HepG2 (cell line): ENCODE measurements around the gene CHRNB1. TPM values are rescaled to one million over a fixed set of nuclear protein-coding genes. Genes with fewer than 3 reads are reported as not detected.

Source experiments
- ATAC-seq: fragments of 200-7000 bp; cut with Tn5 transposase; 3 replicates; pipeline ENCODE4 v1.9.1; 2020; ENCODE audit warnings: mild to moderate bottlenecking, moderate library complexity
- BruUV-seq: library from RNA; stranded (reverse); fragments of 400-500 nt; replicated peaks from 2 replicates; lab custom pipeline; 2021; lab: Mats Ljungman, UMichigan
- CTCF ChIA-PET: fragments of 300-600 bp; formaldehyde crosslinking; extraction: SDS; loops from one replicate; lab custom pipeline; 2021; ENCODE audit warnings: low total read pairs, inconsistent platforms, low intra/inter-chr PET ratio; lab: Yijun Ruan, JAX
- POLR2A ChIA-PET: fragments of 350-600 bp; sonication (Branson Sonifier 250); formaldehyde crosslinking; loops from one replicate; lab custom pipeline; 2020; ENCODE audit warnings: antibody characterized with exemption, inconsistent platforms; lab: Yijun Ruan, JAX
- DNase-seq: peaks from one replicate; pipeline ENCODE4 v3.0.0-alpha.2; 2015; ENCODE audit warnings: low spot score
- FAIRE-seq: peaks from 3 replicates; lab custom pipeline; 2011; peaks lifted over from hg19 to GRCh38; lab: Jason Lieb, UNC
- H2AFZ ChIP-seq: one replicate; pipeline ENCODE4 v1.6.1; 2011; ENCODE audit warnings: low read length, inconsistent platforms
- H3K27ac ChIP-seq: fragments of 300-600 bp; 3 replicates; pipeline ENCODE4 v1.8.0; 2011; ENCODE audit warnings: mixed run types, mild to moderate bottlenecking, mixed read lengths, low read length, inconsistent platforms; ENCODE audit not compliant: insufficient read depth; ENCODE audit errors: extremely low read length
- H3K27me3 ChIP-seq, 2 experiments: fragments of 200-600 bp in 1 of 2; 2 replicates in 1 of 2; 3 replicates in 1 of 2; pipeline versions ENCODE4 v1.6.0 to v1.8.0; 2011; ENCODE audit warnings: low read length in 2 of 2, mild to moderate bottlenecking in 2 of 2, moderate library complexity in 2 of 2, inconsistent platforms in 1 of 2; ENCODE audit not compliant: insufficient read depth in 2 of 2, control insufficient read depth in 1 of 2
- H3K36me3 ChIP-seq, 2 experiments: fragments of 200-600 bp in 1 of 2; replicated peaks in 1 of 2; 2 replicates in 1 of 2; 3 replicates in 1 of 2; pipeline versions ENCODE4 v1.5.1 to v1.8.0; 2011; ENCODE audit warnings: low read length in 2 of 2, inconsistent platforms in 1 of 2; ENCODE audit not compliant: insufficient read depth in 2 of 2, control insufficient read depth in 1 of 2
- H3K4me1 ChIP-seq: 2 replicates; pipeline ENCODE4 v1.5.1; 2012; ENCODE audit warnings: low read length, inconsistent platforms; ENCODE audit not compliant: insufficient read depth
- H3K4me2 ChIP-seq: 2 replicates; pipeline ENCODE4 v1.6.0; 2011; ENCODE audit warnings: low read depth, low read length, inconsistent platforms
- H3K4me3 ChIP-seq, 3 experiments: fragments of 200-600 bp in 1 of 3; sonication (generic), shearing (Covaris generic) in 1 of 3; replicated peaks in 1 of 3; 2 replicates each; pipeline ENCODE4 v1.5.1; 2011 to 2016; ENCODE audit warnings: low read length in 3 of 3, inconsistent platforms in 2 of 3, low read depth in 2 of 3, mild to moderate bottlenecking in 2 of 3, control low read depth in 1 of 3, mixed read lengths in 1 of 3; ENCODE audit not compliant: insufficient read depth in 1 of 3
- H3K79me2 ChIP-seq: one replicate; pipeline ENCODE4 v1.6.1; 2011; ENCODE audit warnings: low read length, inconsistent platforms; ENCODE audit not compliant: insufficient read depth
- H3K9ac ChIP-seq: 2 replicates; pipeline ENCODE4 v1.6.0; 2011; ENCODE audit warnings: mild to moderate bottlenecking, low read depth, low read length, inconsistent platforms; ENCODE audit not compliant: insufficient read depth
- H3K9me3 ChIP-seq: 2 replicates; pipeline ENCODE4 v1.5.1; 2012; ENCODE audit warnings: mild to moderate bottlenecking, low read length
- H4K20me1 ChIP-seq: 2 replicates; pipeline ENCODE4 v1.6.0; 2011; ENCODE audit warnings: inconsistent platforms, mild to moderate bottlenecking, low read length, moderate library complexity; ENCODE audit not compliant: insufficient read depth
- AGO2 ChIP-seq: fragments of 200-400 bp; formaldehyde crosslinking; optimal IDR thresholded peaks from 2 replicates; pipeline ENCODE3; 2017; ENCODE audit warnings: mild to moderate bottlenecking, low read depth, low read length, moderate library complexity
- CHD2 ChIP-seq: IDR thresholded peaks from 2 replicates; pipeline ENCODE4 v1.6.1; 2011; ENCODE audit warnings: low read depth, low read length, improper control_type of control experiment
- HMG20B ChIP-seq: conservative IDR thresholded peaks from 2 replicates; pipeline ENCODE4 v1.6.1; 2016; ENCODE audit warnings: missing genetic modification reagents, missing compliant biosample characterization
- ISX ChIP-seq: sonication (generic); formaldehyde crosslinking; conservative IDR thresholded peaks from 2 replicates; pipeline ENCODE4 v1.5.0; 2020; ENCODE audit warnings: missing genetic modification reagents
- KLF15 ChIP-seq: sonication (generic); formaldehyde crosslinking; IDR thresholded peaks from 2 replicates; pipeline ENCODE4 v1.8.1; 2023; ENCODE audit warnings: borderline replicate concordance, mild to moderate bottlenecking, inconsistent platforms, missing genetic modification reagents, mixed read lengths
- NONO ChIP-seq, 2 experiments: fragments of 450-650 bp in 1 of 2; sonication (generic) in 1 of 2; formaldehyde crosslinking in 1 of 2; IDR thresholded peaks in 1 of 2; conservative IDR thresholded peaks in 1 of 2; 2 replicates each; pipeline versions ENCODE4 v1.6.1 to v1.8.0; 2017 to 2022; ENCODE audit warnings: mild to moderate bottlenecking in 1 of 2, missing genetic modification reagents in 1 of 2, moderate library complexity in 1 of 2
- PHF8 ChIP-seq: sonication (generic); formaldehyde crosslinking; IDR thresholded peaks from 2 replicates; pipeline ENCODE4 v1.5.0; 2020; ENCODE audit warnings: missing genetic modification reagents
- THAP11 ChIP-seq: IDR thresholded peaks from 2 replicates; pipeline ENCODE4 v1.6.1; 2016; ENCODE audit warnings: missing biosample characterization, missing genetic modification reagents
- THAP8 ChIP-seq: sonication (generic); formaldehyde crosslinking; IDR thresholded peaks from 2 replicates; pipeline ENCODE4 v1.5.1; 2020; ENCODE audit warnings: missing genetic modification reagents, mild to moderate bottlenecking, borderline replicate concordance
- WIZ ChIP-seq: sonication (generic); formaldehyde crosslinking; IDR thresholded peaks from 2 replicates; pipeline ENCODE4 v1.5.1; 2020; ENCODE audit warnings: mild to moderate bottlenecking, missing genetic modification reagents
- YY1 ChIP-seq: IDR thresholded peaks from 2 replicates; pipeline ENCODE4 v1.6.1; 2011; ENCODE audit warnings: low read length, low read depth, moderate library complexity, mild to moderate bottlenecking; ENCODE audit not compliant: insufficient read depth, insufficient replicate concordance
- ZBTB21 ChIP-seq: sonication (generic); formaldehyde crosslinking; IDR thresholded peaks from 2 replicates; pipeline ENCODE4 v1.4.0; 2020; ENCODE audit warnings: missing genetic modification reagents
- ZNF317 ChIP-seq: sonication (generic); formaldehyde crosslinking; IDR thresholded peaks from 2 replicates; pipeline ENCODE4 v1.5.0; 2020; ENCODE audit warnings: mild to moderate bottlenecking, missing genetic modification reagents
- ZNF704 ChIP-seq: sonication (generic); formaldehyde crosslinking; IDR thresholded peaks from 2 replicates; pipeline ENCODE4 v1.8.1; 2023; ENCODE audit warnings: mild to moderate bottlenecking, inconsistent platforms, moderate library complexity, missing genetic modification reagents, borderline replicate concordance
- ZNF781 ChIP-seq: sonication (generic); formaldehyde crosslinking; IDR thresholded peaks from 2 replicates; pipeline ENCODE4 v1.5.1; 2020; ENCODE audit warnings: borderline replicate concordance, mild to moderate bottlenecking, missing genetic modification reagents; ENCODE audit errors: not compliant biosample characterization
- WGBS: methylation state at CpG from one replicate; pipeline ENCODE4 v1.1.6; 2017; ENCODE audit warnings: low lambda C conversion rate; 5-methylcytosine and 5-hydroxymethylcytosine counted together
- in situ Hi-C: cut with HindIII; loops from 2 replicates; pipeline ENCODE4 v1.10.0; 2017; ENCODE audit warnings: low pct_unique_long_range_greater_than_20kb; ENCODE audit not compliant: extremely low pct_ligation_motif_present
- intact Hi-C: fragments of 100-400 bp; cut with micrococcal nuclease; formaldehyde crosslinking; loops from one replicate; pipeline ENCODE4 v1.10.0; 2022; ENCODE audit not compliant: unreplicated experiment
- polyA plus RNA-seq, 8 experiments: library from polyadenylated mRNA; depleted of rRNA in 3 of 8; stranded (reverse) in 7 of 8; unstranded in 1 of 8; fragments of >200 nt; fragmentation: Illumina TruSeq in 4 of 8; extraction: Trizol in 4 of 8; gene quantifications; 2 replicates each; pipeline versions ENCODE4 v1.2.1 to v1.2.3, GENCODE V29; 2011 to 2016; ENCODE audit warnings: low read depth in 4 of 8, missing spikeins in 1 of 8, mixed read lengths in 1 of 8; ENCODE audit not compliant: insufficient read depth in 1 of 8
- total RNA-seq, 5 experiments: library from RNA; depleted of rRNA; stranded (reverse); fragments of >200 nt; fragmentation: Illumina TruSeq; extraction: Trizol; gene quantifications; 2 replicates each; pipeline ENCODE4 v1.2.3, GENCODE V29; 2016; ENCODE audit warnings: low read depth in 1 of 5

CHRNB1 gene
- total and polyA plus RNA-seq, 2 of the 13 experiments (the other 11 are each of a cell fraction or from before 2014, with no cell fraction given), result 5.4 to 33.7 TPM

- H4K20me1 ChIP-seq, result peaks cover 8% of the 10 kb centered on the region; the same call in 1 of the 2 replicates
- peaks cover 0 to 2% of the 10 kb centered on the region in 2 experiments; a peak in 3 of 5 replicates for H3K36me3 ChIP-seq
- no peak for ATAC-seq
- no peak for FAIRE-seq
- peaks cover 3% of the 10 kb centered on the region for H3K79me2 ChIP-seq
- TF ChIP-seq WIZ (CRISPR knock-in tag) (no peak), ZNF704 (no peak), AGO2 (peak; percentile 50), PHF8 (no peak), CHD2 (no peak)
- TF ChIP-seq, all 625 proteins: peak for 1
- 98% methylated on average over 20 of the region's 33 CpGs for WGBS
- ChIA-PET POLR2A (no interaction called here), CTCF (no interaction called here)
- no peak overlapping the region for H3K4me3 ChIP-seq
- no peaks in the 10 kb centered on the region for H3K9me3 ChIP-seq
- H3K27me3 ChIP-seq, result no peaks in the 10 kb centered on the region
- no peak overlapping the region for H3K4me2 ChIP-seq
- intact Hi-C loops (no loop called here), in situ Hi-C loops (no loop called here)
- no peak overlapping the region for H3K27ac ChIP-seq
- no peak overlapping the region for H2AFZ ChIP-seq
- H3K4me1 ChIP-seq, result peaks cover 24% of the 10 kb centered on the region
- H3K9ac ChIP-seq, result no peak overlapping the region
- no TSS peak for BruUV-seq
- no peak for DNase-seq
These were observed 20.9 kb downstream of the CHRNB1 start for GRCh38 chr17:7465597-7466275.

GRCh38 chr17:7466318-7466638, 21.4 kb downstream of the CHRNB1 start:
- DNase-seq, result no peak
- Histone ChIP-seq H3K36me3 (peaks cover 0 to 2% of the 10 kb centered on the region in 2 experiments; a peak in 3 of 5 replicates), H3K4me1 (peaks cover 26% of the 10 kb centered on the region), H3K79me2 (peaks cover 7% of the 10 kb centered on the region), H3K4me3 (no peak overlapping the region), H3K9ac (no peak overlapping the region), H2AFZ (no peak overlapping the region), H3K27me3 (no peaks in the 10 kb centered on the region), H4K20me1 (peaks cover 8% of the 10 kb centered on the region; the same call in 1 of the 2 replicates), H3K27ac (no peak overlapping the region), H3K9me3 (no peaks in the 10 kb centered on the region), H3K4me2 (no peak overlapping the region)
- ChIA-PET CTCF (no interaction called here), POLR2A (interaction anchor here (1.4 kb wide), 1 partner anchor 21 kb away, joined by 4 read pairs; no protein-coding TSS in a partner anchor)
- intact Hi-C loops (no loop called here), in situ Hi-C loops (no loop called here)
- 98% methylated on average over 9 of the region's 9 CpGs for WGBS
- FAIRE-seq, result no peak
- no TSS peak for BruUV-seq
- ATAC-seq, result no peak
- TF ChIP-seq ZNF781 (no peak), KLF15 (CRISPR knock-in tag) (no peak), NONO (IDR thresholded peaks at IDR 0.05) (no peak), NONO (CRISPR knock-in tag; conservative IDR thresholded peaks at IDR 0.05) (no peak), THAP8 (no peak), THAP11 (CRISPR knock-in tag) (no peak), ISX (CRISPR knock-in tag) (no peak), HMG20B (CRISPR knock-in tag) (no peak), YY1 (no peak), ZBTB21 (CRISPR knock-in tag) (no peak), ZNF317 (CRISPR knock-in tag) (no peak)
